HG02973 (cell line): Measurements from ENCODE around the gene GALNT3.

Experiments
- ATAC-seq: cut with Tn5 transposase; IDR thresholded peaks from one replicate; pipeline ENCODE4 v1.9.1; 2021; ENCODE audit warnings: moderate library complexity; ENCODE audit not compliant: unreplicated experiment

Gene GALNT3

DNA sequence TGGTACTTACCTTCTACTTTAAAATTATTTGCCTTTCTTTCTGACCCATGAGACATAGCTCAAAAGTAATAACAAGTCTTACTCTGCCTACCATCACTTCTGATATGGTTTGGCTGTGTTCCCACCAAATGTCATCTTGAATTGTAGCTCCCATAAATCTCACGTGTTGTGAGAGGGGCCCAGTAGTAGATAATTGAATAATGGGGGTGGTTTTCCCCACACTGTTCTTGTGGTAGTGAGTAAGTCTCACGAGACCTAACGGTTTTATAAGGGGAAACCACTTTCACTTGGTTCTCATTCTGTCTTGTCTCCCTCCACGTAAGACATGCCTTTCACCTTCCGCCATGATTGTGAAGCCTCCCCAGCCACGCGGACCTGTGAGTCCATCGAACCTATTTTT, 47.5 kb downstream of the GALNT3 start:
- no peak for ATAC-seq

DNA sequence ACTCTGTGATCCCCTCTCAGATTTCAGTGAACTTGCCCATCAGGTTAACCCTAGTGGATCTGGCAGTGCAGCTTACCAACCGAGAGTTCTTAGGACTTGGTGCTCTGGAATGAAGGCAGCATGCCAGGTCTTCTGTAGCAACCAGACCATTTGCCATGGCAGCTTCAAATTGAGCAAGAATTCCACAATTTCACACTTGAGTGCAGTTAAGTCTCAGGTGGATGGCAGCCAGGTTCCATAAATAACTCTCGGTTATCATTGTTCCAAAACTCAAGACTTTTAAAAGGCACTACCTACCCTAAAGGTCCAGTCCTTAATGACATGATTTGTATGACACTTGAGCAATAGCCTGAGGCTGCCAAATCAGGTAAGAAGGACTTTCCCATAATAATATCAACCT, 48.1 kb downstream of the GALNT3 start:
- ATAC-seq: no peak

DNA sequence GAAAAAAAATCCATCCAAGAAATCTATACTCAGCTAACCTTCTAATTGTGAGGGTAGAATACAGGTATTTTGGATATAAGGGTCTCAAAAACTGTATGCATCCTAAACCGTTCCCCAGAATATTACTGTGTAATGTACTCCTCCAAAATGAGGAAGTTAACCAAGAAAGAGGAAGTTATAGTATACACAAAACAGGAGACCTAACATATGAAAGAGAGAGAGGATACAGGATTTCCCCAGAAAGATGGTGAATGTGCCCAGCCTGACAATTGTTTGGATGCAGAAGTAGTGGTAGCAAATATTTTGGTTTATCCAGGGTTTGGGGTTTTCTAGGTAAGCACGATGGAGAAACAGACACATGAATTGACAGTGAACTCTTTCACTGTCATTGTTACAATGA, 50.6 kb downstream of the GALNT3 start:
- ATAC-seq: peak; percentile 99

DNA sequence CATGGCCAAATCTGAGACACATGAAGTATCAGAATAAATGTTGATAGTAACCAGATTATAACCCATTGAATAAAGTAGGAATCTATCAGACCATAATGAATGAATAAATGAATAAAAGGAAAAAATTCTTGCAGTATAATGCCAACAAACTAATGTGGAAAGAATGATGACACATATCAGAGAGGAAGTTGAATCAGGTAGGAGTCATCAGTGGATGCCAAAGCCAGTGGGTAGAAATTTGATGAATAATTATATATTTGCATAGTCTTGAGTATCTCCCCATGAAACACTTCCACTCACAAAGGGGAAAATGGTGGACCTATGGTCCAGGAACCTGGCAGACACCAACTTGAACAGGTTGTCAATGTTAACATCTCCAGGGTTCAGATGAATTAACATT, 68.6 kb downstream of the GALNT3 start:
- no peak for ATAC-seq

DNA sequence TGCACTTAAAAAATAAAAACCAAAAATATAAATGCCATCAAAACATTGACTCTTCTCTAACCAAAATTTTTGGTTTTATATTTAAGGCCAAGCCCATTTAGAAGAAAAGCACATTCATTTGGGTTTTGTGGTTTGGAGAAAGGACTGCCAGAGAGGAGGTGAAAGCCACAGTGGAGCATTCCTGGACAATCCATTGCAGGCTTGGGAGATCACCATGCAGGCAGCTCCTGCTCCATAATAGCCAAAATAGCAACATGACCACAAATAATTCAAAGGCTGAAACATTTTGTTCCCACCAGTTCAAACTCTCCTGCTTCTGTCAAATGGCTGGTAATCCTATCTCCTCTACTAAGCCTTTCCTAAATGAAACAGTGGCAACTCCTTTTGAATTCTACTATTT, 73.5 kb downstream of the GALNT3 start:
- ATAC-seq: no peak

DNA sequence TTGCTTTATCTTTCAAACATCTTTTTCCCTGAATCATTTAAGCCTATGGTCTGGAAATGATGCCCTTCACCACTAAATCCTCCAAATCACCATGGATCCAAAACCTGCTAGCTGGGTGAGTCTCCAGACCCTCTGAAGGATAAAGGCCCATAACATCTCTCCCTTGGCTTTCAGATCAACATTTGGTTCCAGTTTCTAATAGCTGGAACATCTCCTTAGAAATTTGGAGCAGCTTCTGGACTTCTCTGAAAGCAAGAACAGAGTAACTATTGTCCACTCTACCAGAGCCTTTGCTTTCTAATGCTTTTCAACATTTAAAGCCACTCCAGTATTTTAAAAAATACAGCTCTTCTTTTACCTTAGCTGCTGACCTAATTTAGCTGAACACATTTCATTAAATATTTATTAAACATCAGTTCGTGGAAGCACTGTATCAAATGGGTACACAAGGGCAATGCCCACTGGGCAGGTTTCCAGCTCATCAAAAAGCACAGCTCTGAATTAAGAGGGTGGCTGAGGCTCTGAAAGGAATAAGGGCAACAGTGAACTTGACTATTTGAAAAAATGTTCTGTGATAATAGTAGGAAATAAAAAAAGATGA, 75.3 kb downstream of the GALNT3 start:
- ATAC-seq: no peak

DNA sequence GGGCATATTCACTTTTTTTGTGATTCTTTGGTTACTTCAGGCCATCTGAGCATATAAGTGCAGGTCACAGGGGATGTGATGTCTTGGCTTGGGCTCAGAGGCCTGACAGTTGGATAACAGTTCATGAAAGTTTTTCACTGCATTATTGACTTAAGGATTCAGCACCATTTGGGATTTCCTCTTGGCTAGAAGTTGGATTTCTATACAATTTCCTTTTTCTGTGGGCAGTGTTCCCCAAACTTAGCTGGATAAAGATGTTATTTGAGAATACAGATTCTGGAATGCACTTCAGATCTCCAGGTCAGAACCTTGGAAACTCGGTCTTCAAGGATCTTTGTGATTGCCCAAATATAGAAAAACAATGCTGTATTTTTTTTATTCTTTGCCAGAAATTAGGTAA, 78.0 kb downstream of the GALNT3 start:
- ATAC-seq: no peak

DNA sequence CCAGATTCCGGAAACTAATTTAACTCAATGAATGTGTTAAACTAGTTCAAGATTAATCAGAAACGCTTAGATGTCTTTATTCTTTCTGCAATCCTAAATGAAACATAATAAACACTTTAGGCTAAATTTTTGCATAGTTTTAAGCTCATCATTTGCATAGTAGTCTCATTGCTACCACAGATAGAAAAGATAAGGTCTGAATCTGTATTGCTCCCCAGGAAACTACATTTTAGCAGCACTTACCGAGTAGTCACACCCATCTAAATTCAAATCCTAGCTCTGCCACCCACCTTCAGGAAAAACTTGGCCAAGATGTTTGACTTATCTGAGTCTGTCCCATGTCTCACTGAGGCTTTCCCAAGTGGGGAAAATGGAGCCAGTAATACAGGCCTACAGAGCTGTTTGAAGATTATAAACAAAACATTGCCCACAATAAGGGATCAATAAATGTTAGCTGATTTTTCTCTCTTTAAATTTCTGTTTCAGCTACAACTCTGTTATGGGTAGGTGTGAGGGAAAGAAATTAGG, 87.0 kb downstream of the GALNT3 start:
- ATAC-seq: no peak

DNA sequence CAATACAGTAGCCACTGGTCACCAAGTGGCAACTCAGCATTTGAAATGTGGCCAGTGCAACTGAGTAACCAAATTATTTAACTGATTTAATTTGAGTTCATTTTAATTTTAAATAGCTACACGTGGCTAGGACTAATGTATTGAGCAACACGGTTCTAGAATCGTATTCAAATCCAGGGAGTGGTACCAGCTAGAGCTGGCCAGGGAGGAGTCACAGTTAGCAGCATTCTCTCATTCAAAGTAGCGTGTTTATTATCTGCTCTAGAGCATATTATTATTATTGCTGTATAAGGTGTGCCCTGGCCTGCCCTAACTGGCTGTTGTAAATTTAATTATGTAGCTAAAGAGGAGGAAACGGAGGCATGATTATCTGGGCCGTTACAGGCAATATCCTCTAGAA, 92.9 kb downstream of the GALNT3 start:
- no peak for ATAC-seq

DNA sequence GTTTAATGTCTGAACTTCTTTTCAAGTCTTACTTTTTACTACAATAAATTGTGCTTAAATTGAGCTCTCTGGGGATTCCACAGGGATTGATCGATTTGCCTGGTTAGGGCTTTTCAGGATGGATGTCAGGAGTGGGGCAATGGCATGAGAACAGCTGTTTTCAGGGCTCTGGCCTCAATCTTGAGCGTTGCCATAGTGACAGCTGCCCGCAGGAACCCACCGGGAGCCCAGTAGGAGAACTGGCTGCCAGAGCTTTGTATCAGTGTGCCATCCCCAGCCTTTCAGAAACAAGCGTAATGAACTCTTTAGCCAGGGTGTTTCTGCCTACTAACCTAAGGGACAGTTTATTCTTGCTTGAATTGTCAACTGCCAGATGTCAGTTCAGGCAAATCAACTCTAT, 93.5 kb downstream of the GALNT3 start:
- no peak for ATAC-seq

DNA sequence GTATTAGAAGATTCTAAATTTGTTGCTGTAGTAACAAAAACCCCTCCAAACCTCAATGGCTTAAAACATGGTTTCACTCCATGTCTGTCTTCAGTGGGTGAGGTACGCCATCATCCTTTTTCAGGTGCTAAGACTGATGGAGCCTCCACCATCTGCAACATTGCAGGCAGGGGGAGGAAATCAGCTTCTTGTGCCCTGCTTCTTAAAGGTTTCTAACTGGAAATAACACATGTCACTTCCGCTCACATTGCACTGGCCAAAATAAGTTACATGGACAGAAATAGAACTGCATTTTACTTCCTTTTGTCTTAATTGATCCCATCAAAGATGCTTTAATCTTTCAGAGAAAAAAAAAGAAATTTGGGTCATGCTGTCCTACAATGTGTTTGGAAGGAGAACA, 94.1 kb downstream of the GALNT3 start:
- no peak for ATAC-seq

DNA sequence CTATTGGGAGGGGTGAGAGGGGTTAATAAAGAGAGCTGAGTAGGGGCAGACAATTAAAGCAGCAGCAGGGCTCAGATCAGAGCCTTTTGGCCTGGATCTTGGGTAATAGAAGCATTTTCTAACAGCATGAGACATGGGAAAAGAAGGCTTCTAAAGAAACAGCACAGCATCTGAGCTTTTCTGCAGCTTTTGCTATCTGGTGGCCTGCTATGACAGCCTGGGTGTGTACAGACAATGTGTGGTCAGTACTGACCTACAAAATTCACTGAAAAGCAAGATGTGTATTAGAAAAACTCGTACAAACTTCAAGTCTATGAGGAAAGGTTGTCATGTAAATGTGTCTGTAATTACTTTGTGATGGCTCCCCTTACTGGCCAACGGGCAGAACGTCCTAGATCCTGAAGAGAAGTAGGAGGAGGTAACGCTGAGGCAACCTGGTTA, 95.6 kb downstream of the GALNT3 start:
- peak; percentile 82 for ATAC-seq

DNA sequence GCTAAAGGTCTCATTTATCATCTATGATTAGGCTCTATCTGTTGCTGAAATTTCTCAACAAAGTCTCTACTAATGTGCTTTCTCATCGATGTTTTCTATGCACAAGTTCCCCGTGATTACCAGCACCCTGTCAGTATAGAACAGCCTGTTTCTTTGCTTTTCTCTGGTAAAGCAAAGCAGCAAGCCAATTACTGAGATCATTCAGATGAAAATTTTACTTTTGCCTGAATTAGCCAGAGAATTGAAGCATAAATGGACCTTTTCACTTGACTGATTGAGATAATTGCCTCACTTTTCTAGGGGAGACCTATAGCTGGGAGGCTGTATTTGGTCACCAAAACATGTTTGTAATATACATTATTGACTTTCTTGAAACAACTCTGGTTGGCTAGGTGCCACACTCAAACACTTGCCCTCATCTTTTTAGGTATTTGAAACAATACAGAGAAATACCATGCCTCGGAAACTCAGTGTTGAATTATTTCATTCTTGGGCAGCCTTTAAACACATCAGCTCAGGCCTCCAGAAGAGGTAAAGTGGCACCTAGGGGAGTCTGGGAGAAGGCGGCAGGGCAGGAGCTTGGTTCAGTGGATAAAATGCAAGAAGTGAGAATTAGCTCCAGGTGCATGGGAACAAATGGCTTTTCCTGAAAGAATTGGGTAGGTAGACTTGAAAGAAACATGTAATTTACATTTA, 96.2 kb downstream of the GALNT3 start:
- ATAC-seq: no peak
